ENCODE data around the gene TSC2. TPM values are rescaled to one million over a fixed set of nuclear protein-coding genes. Genes with fewer than 3 reads are reported as not detected.

TSC2 gene
- total and polyA plus RNA-seq, 2 of the 13 experiments (the other 11 are each of a cell fraction or from before 2014, with no cell fraction given), result 19.6 to 40.4 TPM

GRCh38 chr16:2009791-2010510 is 37.8 kb upstream of the TSC2 start, which contains the start of gene ZNF598 (continued):
- TF ChIP-seq, protein P1, sequence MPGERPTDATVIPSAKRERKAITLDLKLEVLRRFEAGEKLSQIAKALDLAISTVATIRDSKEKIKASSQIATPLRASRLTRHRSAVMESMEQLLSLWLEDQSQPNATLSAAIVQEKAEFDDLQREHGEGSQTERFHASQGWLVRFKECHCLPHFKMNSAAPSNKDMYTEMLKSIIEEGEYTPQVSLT (CRISPR knock-in tag; IDR thresholded peaks at IDR 0.05; ENCODE audit: borderline replicate concordance, low read depth), result no peak
- TF ChIP-seq KLF15 (CRISPR knock-in tag; IDR thresholded peaks at IDR 0.05; ENCODE audit: borderline replicate concordance) (no peak), MIER2 (CRISPR knock-in tag; IDR thresholded peaks at IDR 0.05) (no peak), ZNF737 (CRISPR knock-in tag; IDR thresholded peaks at IDR 0.05; ENCODE audit: borderline replicate concordance) (no peak), ZNF549 (CRISPR knock-in tag; IDR thresholded peaks at IDR 0.05) (no peak), ZNF446 (CRISPR knock-in tag; IDR thresholded peaks at IDR 0.05) (peak; percentile 59), MBNL3 (CRISPR knock-in tag; conservative IDR thresholded peaks at IDR 0.05) (no peak)
- TF ChIP-seq, protein P2, sequence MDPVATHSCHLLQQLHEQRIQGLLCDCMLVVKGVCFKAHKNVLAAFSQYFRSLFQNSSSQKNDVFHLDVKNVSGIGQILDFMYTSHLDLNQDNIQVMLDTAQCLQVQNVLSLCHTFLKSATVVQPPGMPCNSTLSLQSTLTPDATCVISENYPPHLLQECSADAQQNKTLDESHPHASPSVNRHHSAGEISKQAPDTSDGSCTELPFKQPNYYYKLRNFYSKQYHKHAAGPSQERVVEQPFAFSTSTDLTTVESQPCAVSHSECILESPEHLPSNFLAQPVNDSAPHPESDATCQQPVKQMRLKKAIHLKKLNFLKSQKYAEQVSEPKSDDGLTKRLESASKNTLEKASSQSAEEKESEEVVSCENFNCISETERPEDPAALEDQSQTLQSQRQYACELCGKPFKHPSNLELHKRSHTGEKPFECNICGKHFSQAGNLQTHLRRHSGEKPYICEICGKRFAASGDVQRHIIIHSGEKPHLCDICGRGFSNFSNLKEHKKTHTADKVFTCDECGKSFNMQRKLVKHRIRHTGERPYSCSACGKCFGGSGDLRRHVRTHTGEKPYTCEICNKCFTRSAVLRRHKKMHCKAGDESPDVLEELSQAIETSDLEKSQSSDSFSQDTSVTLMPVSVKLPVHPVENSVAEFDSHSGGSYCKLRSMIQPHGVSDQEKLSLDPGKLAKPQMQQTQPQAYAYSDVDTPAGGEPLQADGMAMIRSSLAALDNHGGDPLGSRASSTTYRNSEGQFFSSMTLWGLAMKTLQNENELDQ (CRISPR knock-in tag; IDR thresholded peaks at IDR 0.05; ENCODE audit: borderline replicate concordance), result peak; percentile 75; the same call in 1 of the 2 replicates
- TF ChIP-seq, protein P3, sequence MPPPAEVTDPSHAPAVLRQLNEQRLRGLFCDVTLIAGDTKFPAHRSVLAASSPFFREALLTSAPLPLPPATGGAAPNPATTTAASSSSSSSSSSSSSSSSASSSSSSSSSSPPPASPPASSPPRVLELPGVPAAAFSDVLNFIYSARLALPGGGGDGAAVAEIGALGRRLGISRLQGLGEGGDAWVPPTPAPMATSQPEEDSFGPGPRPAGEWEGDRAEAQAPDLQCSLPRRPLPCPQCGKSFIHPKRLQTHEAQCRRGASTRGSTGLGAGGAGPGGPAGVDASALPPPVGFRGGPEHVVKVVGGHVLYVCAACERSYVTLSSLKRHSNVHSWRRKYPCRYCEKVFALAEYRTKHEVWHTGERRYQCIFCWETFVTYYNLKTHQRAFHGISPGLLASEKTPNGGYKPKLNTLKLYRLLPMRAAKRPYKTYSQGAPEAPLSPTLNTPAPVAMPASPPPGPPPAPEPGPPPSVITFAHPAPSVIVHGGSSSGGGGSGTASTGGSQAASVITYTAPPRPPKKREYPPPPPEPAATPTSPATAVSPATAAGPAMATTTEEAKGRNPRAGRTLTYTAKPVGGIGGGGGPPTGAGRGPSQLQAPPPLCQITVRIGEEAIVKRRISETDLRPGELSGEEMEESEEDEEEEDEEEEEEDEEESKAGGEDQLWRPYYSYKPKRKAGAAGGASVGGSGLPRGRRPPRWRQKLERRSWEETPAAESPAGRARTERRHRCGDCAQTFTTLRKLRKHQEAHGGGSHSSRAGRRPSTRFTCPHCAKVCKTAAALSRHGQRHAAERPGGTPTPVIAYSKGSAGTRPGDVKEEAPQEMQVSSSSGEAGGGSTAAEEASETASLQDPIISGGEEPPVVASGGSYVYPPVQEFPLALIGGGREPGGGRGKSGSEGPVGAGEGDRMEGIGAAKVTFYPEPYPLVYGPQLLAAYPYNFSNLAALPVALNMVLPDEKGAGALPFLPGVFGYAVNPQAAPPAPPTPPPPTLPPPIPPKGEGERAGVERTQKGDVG (CRISPR knock-in tag; IDR thresholded peaks at IDR 0.05; ENCODE audit: borderline replicate concordance), result no peak
- TF ChIP-seq, protein P4, sequence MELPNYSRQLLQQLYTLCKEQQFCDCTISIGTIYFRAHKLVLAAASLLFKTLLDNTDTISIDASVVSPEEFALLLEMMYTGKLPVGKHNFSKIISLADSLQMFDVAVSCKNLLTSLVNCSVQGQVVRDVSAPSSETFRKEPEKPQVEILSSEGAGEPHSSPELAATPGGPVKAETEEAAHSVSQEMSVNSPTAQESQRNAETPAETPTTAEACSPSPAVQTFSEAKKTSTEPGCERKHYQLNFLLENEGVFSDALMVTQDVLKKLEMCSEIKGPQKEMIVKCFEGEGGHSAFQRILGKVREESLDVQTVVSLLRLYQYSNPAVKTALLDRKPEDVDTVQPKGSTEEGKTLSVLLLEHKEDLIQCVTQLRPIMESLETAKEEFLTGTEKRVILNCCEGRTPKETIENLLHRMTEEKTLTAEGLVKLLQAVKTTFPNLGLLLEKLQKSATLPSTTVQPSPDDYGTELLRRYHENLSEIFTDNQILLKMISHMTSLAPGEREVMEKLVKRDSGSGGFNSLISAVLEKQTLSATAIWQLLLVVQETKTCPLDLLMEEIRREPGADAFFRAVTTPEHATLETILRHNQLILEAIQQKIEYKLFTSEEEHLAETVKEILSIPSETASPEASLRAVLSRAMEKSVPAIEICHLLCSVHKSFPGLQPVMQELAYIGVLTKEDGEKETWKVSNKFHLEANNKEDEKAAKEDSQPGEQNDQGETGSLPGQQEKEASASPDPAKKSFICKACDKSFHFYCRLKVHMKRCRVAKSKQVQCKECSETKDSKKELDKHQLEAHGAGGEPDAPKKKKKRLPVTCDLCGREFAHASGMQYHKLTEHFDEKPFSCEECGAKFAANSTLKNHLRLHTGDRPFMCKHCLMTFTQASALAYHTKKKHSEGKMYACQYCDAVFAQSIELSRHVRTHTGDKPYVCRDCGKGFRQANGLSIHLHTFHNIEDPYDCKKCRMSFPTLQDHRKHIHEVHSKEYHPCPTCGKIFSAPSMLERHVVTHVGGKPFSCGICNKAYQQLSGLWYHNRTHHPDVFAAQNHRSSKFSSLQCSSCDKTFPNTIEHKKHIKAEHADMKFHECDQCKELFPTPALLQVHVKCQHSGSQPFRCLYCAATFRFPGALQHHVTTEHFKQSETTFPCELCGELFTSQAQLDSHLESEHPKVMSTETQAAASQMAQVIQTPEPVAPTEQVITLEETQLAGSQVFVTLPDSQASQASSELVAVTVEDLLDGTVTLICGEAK (IDR thresholded peaks at IDR 0.05), result no peak
- TF ChIP-seq, protein P4 (CRISPR knock-in tag; IDR thresholded peaks at IDR 0.05), result peak; percentile 19
